Right forelimb (tissue), 1 donor: ENCODE data around the gene KCNQ5.

Experiments used
- DNase-seq: peaks from one replicate; pipeline ENCODE4 v3.0.0-alpha.2; 2018

Gene KCNQ5

GRCh38 chr6:72930556-72931132 lies 308.8 kb downstream of the KCNQ5 start:
- no peak for DNase-seq

GRCh38 chr6:72931325-72931887 lies 309.5 kb downstream of the KCNQ5 start:
- no peak for DNase-seq

GRCh38 chr6:72933233-72933632 lies 311.4 kb downstream of the KCNQ5 start:
- DNase-seq, result no peak

GRCh38 chr6:72936766-72937559 lies 315.1 kb downstream of the KCNQ5 start:
- no peak for DNase-seq

GRCh38 chr6:72938104-72938503 lies 316.2 kb downstream of the KCNQ5 start:
- DNase-seq, result no peak

- DNase-seq, result no peak
Measured at GRCh38 chr6:72939004-72939403, 317.1 kb downstream of the KCNQ5 start.

- DNase-seq, result no peak
Measured at GRCh38 chr6:72940265-72940664, 318.4 kb downstream of the KCNQ5 start.

GRCh38 chr6:72941263-72941662 lies 319.4 kb downstream of the KCNQ5 start:
- no peak for DNase-seq

- no peak for DNase-seq
Measured at GRCh38 chr6:72941751-72942150, 319.9 kb downstream of the KCNQ5 start.

- DNase-seq, result no peak
Measured at GRCh38 chr6:72943699-72944098, 321.8 kb downstream of the KCNQ5 start.

GRCh38 chr6:72944660-72945059 lies 322.8 kb downstream of the KCNQ5 start:
- DNase-seq, result no peak

GRCh38 chr6:72946774-72947173 lies 324.9 kb downstream of the KCNQ5 start:
- DNase-seq, result no peak

GRCh38 chr6:72947534-72947933 lies 325.7 kb downstream of the KCNQ5 start:
- no peak for DNase-seq

- DNase-seq, result no peak
Measured at GRCh38 chr6:72948153-72948552, 326.3 kb downstream of the KCNQ5 start.

- no peak for DNase-seq
Measured at GRCh38 chr6:72950114-72950860, 328.4 kb downstream of the KCNQ5 start.

GRCh38 chr6:72952808-72953630 lies 331.2 kb downstream of the KCNQ5 start:
- no peak for DNase-seq

GRCh38 chr6:72953971-72954381 lies 332.1 kb downstream of the KCNQ5 start:
- no peak for DNase-seq

GRCh38 chr6:72954716-72955115 lies 332.9 kb downstream of the KCNQ5 start:
- DNase-seq, result no peak

GRCh38 chr6:72955666-72956065 lies 333.8 kb downstream of the KCNQ5 start:
- no peak for DNase-seq

GRCh38 chr6:72956272-72956671 lies 334.4 kb downstream of the KCNQ5 start:
- DNase-seq, result no peak

GRCh38 chr6:72959821-72960220 lies 338.0 kb downstream of the KCNQ5 start:
- DNase-seq, result no peak

GRCh38 chr6:72963946-72964345 lies 342.1 kb downstream of the KCNQ5 start:
- DNase-seq, result no peak
